HG02623 (cell line): ENCODE results near the gene OR6M1.

Experiments
- ATAC-seq: cut with Tn5 transposase; IDR thresholded peaks from one replicate; pipeline ENCODE4 v1.9.1; 2021; ENCODE audit warnings: moderate library complexity; ENCODE audit not compliant: unreplicated experiment

The OR6M1 gene, protein sequence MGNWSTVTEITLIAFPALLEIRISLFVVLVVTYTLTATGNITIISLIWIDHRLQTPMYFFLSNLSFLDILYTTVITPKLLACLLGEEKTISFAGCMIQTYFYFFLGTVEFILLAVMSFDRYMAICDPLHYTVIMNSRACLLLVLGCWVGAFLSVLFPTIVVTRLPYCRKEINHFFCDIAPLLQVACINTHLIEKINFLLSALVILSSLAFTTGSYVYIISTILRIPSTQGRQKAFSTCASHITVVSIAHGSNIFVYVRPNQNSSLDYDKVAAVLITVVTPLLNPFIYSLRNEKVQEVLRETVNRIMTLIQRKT

GRCh38 chr11:123806249-123806648, at the start of gene OR6M1:
Gene OR6M1 (minus strand): TSS chr11:123806349. CDS start chr11:123806349, 0 bp downstream.
- no peak for ATAC-seq

DNA sequence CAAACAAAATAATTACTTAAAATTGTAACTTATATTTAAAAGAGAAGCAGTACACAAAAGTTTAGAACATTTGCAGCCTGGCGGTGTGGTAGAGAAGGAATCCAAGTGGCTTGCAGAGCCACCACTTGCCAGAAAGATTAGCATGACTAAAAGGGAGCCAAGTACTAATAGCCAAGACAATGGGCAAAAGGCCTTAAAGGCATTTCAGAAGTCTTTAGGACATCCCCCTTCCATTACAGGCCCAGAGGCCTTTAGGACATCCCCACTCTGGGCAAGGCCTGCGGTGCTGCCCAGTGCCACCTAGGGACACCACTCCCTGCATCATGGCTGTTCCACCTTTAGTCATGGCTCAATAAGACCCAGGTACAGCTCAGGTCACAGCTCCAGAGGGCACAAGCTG, 46.9 kb upstream of the OR6M1 start:
- no peak for ATAC-seq

GRCh38 chr11:123852321-123852720, 46.2 kb upstream of the OR6M1 start:
- no peak for ATAC-seq

GRCh38 chr11:123851110-123851509, 45.0 kb upstream of the OR6M1 start:
- ATAC-seq, result no peak

GRCh38 chr11:123841174-123841573, 35.0 kb upstream of the OR6M1 start:
- ATAC-seq, result no peak

- ATAC-seq, result no peak
These were observed 33.0 kb upstream of the OR6M1 start for GRCh38 chr11:123839131-123839530.

GRCh38 chr11:123838659-123839058, 32.5 kb upstream of the OR6M1 start:
- no peak for ATAC-seq

DNA sequence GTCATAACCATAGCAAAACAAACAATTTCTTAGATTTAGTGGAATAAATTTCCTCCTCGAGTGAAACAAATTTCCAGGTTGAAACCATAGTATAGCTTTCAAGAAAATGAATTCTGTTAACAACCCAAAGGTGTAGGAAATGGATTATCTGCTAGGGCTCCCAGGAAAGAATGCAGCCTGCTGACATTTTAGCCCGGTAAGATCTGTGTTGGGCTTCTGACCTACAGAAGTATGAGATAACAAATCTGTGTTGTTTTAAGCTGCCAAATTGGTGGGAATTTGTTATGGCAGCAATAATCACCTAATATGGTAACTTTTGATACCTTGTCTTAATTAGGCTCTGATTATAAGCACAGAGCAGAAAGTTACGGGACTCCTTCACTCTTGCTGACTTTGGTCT, 32.0 kb upstream of the OR6M1 start:
- no peak for ATAC-seq

GRCh38 chr11:123833095-123833494, 26.9 kb upstream of the OR6M1 start:
- ATAC-seq, result no peak

- ATAC-seq, result no peak
These were observed 23.6 kb upstream of the OR6M1 start for GRCh38 chr11:123829745-123830144.

DNA sequence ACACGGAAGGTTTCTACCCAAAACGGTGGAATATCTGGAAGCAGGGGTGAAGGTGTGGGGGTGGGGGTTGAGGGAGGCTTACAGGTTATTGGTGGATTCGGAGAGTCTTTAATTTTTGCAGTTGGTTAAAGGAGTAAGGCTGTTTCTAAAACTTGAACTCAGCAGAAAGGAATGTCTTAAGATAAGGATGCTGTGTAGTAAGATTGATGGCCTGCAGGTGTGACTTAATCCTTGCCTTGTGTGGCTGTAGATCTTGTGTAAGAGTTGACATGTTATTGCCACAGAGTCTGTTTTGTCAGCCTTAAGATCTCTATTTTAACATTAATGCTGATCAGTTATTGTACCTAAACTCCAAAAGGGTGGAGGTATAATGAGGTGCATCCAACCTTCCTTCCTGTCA, 16.4 kb upstream of the OR6M1 start:
- ATAC-seq, result no peak

DNA sequence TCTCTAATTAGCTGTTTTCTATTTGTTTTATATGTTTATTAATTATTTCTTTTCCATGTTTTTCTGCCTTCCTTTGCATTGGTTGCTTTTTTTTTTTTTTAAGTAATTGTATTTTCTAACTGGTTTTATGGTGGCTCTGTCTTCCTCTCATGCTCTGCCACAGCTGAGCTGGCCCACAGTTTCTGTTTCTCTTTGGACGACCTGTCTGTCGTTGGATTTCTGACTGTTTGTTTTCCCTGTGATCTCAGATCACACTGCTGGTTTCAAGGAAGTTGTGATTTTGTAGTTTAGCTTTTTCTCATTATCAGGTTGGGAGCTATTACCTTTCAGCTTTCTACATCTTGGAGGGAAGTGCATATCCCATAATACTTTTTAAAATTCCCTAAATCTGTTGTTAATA, 15.9 kb upstream of the OR6M1 start:
- ATAC-seq, result no peak

DNA sequence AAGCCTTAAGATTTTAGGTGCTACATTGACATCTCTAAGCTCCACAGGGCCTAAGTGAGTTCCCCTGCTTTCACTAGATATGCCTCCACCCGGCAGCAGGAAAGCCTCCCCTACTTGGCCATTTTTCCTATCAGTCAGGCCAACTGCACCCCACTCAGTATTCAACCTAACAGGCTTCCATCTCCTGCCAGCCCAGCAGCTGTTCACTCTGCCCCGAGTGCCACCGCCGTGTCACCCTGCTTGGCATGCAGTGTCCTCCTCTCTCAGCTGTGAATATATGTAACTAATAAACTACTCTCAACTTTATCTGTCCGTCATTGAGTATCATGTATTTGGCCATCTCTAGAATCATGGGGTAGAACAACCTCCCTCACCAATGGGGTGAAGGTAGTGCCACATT, 9.0 kb upstream of the OR6M1 start:
- ATAC-seq, result no peak

DNA sequence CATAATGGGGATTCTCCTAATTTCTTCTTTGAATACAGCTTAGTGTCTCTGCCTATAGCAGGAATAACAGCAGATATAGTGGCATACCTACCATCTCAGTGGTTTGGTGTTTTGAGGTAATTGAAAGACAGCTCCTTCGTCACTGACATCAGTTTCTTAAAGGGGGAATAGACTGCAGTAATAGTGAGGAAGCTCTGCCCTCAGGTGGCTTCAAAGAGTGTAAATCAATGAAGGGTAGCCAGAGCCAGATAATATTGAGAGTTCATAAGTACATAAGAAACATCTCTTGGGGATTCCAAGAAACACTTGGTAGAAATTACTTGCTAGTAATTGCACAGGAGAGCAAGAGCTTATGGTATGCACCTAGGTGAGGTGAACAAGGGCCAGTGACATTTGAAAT, 4.4 kb downstream of the OR6M1 start:
- ATAC-seq, result no peak

DNA sequence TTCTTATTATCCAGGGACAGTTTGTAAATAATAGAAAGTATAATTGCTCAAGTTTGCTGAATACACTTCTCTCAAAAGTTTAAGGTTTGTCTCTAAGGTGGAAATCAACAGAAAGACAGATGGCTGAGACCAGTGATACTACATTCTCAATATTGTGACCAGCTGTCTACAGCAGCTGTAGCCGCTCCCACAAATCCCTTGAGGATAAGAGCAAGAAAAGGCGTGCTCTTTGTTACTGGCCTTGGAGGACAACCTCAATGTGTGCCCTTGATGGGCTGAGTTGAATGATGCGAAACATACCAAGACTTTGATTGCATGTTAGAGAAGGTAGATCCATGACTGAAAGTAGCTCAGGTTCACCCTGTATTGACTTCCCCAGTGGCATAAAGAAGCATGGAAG, 6.1 kb downstream of the OR6M1 start:
- ATAC-seq, result no peak

GRCh38 chr11:123799438-123799837, 6.7 kb downstream of the OR6M1 start:
- ATAC-seq, result no peak

DNA sequence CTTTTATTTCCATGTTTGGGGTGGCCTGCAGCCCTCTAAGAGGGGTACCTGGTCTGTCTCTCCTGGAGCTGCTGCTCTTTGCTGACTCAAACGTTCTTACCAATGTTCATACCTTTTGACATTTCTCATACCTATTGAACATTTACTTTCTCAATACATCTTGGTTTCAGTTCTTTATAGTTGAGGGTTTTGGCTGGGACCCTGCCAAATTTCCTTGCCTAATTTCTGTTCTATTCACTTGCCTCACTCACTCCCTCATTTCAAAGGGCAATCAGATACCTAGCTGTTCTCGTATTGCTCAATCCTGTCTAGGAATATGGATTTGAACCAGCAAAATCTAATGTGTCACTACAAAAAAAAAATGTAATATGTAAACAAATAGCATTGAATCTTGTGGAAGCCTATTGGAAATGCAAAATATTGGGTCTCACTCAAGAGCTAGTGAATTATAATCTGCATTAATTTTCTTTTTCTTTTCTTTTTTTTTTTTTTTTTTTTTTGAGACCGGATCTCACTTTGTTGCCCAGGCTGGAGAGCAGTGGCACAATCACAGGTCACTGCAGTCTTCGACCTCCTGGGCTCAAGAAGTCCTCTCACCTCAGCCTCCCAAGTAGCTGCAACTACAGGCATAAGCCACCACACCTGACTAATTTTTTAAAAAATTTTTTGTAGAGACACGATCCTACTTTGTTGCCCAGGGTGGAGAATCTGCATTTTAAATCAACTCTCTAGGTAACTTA, 7.5 kb downstream of the OR6M1 start:
- ATAC-seq, result no peak

- ATAC-seq, result no peak
These were observed 8.1 kb downstream of the OR6M1 start for GRCh38 chr11:123798079-123798478.

DNA sequence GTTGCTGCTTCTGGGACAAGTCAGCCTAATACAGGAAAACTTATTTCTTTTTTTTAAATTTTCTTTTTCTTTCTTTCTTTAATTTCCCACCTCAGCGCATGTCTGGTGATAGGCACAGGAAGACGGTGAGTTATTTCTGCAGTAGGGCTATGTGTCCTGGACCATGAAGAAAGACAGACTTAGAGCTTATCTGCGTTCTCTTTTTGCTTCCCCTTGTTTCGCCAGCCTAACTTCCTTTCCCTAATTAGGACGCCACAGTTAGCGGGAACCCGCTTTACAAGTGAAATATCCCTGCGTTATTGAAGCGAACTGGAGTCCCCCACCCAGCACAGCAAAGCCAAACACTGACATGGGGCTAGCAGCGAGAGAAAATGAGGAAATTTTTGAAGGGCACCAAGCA, 8.6 kb downstream of the OR6M1 start:
- ATAC-seq, result no peak

DNA sequence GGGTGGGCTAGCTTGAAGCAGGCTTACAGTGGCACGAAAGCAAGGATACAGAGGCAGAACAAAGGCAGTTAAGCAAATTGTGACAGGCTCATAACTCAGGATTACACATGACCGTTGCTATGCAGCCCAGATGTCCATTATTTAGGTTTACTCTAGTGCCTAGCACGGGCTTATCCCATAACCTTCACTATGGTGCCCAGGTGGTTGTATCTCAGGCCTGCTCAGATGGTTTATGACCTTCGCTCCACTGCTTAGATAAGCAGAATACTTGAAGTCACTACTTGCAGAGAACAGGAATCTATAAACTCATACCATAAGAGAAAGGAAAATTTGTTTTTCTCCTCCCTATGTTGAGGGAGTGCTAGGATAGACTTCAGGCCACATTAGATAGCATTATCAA, 9.0 kb downstream of the OR6M1 start:
- no peak for ATAC-seq

GRCh38 chr11:123796226-123796625, 9.9 kb downstream of the OR6M1 start:
- no peak for ATAC-seq

DNA sequence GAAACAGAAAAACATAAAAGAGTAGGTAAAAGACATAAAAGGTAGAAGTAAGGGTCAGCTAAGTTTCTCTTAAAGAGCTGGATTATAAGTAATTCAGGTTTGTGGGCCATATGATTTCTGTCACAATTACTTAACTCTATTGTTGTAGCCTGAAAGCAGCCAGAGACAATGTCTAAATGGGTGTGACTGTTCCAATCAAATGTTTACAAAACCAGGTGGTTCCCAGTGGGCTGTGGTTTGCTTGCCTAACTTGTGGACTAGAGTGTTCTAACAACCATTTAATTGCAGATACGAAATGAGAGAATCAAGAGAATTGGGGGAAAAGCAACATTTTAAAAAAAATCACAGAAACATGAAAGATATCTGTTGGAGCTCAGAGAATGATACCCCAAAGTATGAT, 22.6 kb downstream of the OR6M1 start:
- ATAC-seq, result no peak

DNA sequence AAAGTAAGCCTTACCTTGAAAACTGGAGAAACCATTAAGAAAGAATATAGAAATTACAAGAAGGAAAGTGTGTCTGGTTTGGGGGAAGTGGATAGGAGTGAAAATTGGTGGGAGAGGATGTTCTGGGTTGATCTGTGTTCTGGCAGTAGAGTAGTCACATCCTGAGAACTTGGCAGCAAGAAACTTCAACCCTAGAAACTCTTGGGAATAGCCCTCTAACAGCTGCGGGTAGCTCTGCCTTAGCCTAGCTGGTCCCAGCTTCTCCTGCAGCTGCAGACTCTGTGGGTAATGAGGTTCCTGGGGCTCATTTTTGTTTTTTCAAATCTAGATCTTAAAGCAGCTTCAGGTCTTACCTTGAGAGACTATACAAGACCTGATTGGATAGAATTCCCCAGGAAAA, 27.6 kb downstream of the OR6M1 start:
- no peak for ATAC-seq
